PC-9 (cell line): ENCODE results near the gene GGCT.

ENCODE experiments used
- EZH2 ChIP-seq: fragments of 200-600 bp; sonication (generic); IDR thresholded peaks from 2 replicates; pipeline ENCODE4 v1.8.0; 2017; ENCODE audit warnings: antibody characterized with exemption, low read depth
- TF ChIP-seq, protein P1 (sequence below): fragments of 200-600 bp; sonication (generic); conservative IDR thresholded peaks from 2 replicates; pipeline ENCODE4 v1.6.1; 2017; ENCODE audit warnings: mixed run types, antibody characterized with exemption, mild to moderate bottlenecking, moderate library complexity

DNA sequence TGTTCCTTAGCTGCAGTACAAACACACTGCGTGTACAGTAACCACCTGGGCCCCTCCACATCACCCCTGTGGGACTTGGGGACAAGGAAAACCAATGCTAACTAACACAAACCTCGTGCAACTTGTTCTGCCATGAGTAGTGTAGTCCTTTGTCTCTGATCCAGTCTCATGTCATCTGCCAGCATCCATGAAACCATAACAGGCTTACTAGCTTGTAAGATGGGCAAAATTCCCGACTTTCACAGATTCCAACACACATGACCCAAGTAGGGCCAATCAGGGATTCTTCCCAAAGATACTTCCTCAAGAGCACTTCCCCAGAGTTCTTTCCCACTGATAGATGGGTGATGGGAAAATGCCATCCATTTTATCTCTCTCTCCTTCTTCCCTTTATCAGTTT, 48.9 kb upstream of the GGCT start:
- TF ChIP-seq, protein P1, sequence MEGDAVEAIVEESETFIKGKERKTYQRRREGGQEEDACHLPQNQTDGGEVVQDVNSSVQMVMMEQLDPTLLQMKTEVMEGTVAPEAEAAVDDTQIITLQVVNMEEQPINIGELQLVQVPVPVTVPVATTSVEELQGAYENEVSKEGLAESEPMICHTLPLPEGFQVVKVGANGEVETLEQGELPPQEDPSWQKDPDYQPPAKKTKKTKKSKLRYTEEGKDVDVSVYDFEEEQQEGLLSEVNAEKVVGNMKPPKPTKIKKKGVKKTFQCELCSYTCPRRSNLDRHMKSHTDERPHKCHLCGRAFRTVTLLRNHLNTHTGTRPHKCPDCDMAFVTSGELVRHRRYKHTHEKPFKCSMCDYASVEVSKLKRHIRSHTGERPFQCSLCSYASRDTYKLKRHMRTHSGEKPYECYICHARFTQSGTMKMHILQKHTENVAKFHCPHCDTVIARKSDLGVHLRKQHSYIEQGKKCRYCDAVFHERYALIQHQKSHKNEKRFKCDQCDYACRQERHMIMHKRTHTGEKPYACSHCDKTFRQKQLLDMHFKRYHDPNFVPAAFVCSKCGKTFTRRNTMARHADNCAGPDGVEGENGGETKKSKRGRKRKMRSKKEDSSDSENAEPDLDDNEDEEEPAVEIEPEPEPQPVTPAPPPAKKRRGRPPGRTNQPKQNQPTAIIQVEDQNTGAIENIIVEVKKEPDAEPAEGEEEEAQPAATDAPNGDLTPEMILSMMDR, result no peak
- TF ChIP-seq EZH2, result no peak
